T-helper 9 cell (primary cell): ENCODE measurements around the gene DNAJB8.

Source experiments
- DNase-seq: peaks from one replicate; pipeline ENCODE4 v3.0.0-alpha.2; 2020

The DNAJB8 gene

GRCh38 chr3:128493570-128494366, 27.1 kb upstream of the DNAJB8 start:
- DNase-seq = no peak

- DNase-seq = no peak
Measured at GRCh38 chr3:128492671-128493569, 26.2 kb upstream of the DNAJB8 start, which contains the start of gene GATA2. TSS of gene GATA2 (minus strand) at chr3:128493201. CDS start at chr3:128487031, 6,170 bp downstream.

GRCh38 chr3:128491941-128492670, 25.4 kb upstream of the DNAJB8 start:
- no peak for DNase-seq

GRCh38 chr3:128491691-128491940, 24.9 kb upstream of the DNAJB8 start:
- no peak for DNase-seq

GRCh38 chr3:128490915-128491690, 24.4 kb upstream of the DNAJB8 start:
- no peak for DNase-seq

- no peak for DNase-seq
Measured at GRCh38 chr3:128490650-128490914, 23.9 kb upstream of the DNAJB8 start.

GRCh38 chr3:128489927-128490649, 23.4 kb upstream of the DNAJB8 start:
- DNase-seq = no peak

- no peak for DNase-seq
Measured at GRCh38 chr3:128489674-128489926, 22.9 kb upstream of the DNAJB8 start.

- DNase-seq = no peak
Measured at GRCh38 chr3:128488991-128489673, 22.4 kb upstream of the DNAJB8 start.

GRCh38 chr3:128488636-128488990, 21.9 kb upstream of the DNAJB8 start:
- DNase-seq = no peak

- DNase-seq = no peak
Measured at GRCh38 chr3:128487813-128488635, 21.3 kb upstream of the DNAJB8 start.

GRCh38 chr3:128487538-128487812, 20.8 kb upstream of the DNAJB8 start:
- no peak for DNase-seq

GRCh38 chr3:128486681-128487537, 20.2 kb upstream of the DNAJB8 start:
- no peak for DNase-seq

- no peak for DNase-seq
Measured at GRCh38 chr3:128486205-128486628, 19.5 kb upstream of the DNAJB8 start.

- DNase-seq = no peak
Measured at GRCh38 chr3:128485282-128486204, 18.9 kb upstream of the DNAJB8 start.

- no peak for DNase-seq
Measured at GRCh38 chr3:128484404-128485281, 18.0 kb upstream of the DNAJB8 start.

GRCh38 chr3:128483657-128484403, 17.1 kb upstream of the DNAJB8 start:
- DNase-seq = no peak
